GM12875 (cell line): ENCODE results near the gene PAX2.

Experiments used
- H3K4me3 ChIP-seq: one replicate; pipeline ENCODE4 v1.5.1; 2011; ENCODE audit warnings: low read depth, low read length, control low read depth
- TF ChIP-seq, protein P1 (sequence below): IDR thresholded peaks from 2 replicates; pipeline ENCODE4 v1.5.1; 2011; ENCODE audit warnings: low read depth, mild to moderate bottlenecking, control low read depth, inconsistent platforms, low read length, moderate library complexity, borderline replicate concordance; ENCODE audit not compliant: insufficient read depth

The PAX2 gene

DNA sequence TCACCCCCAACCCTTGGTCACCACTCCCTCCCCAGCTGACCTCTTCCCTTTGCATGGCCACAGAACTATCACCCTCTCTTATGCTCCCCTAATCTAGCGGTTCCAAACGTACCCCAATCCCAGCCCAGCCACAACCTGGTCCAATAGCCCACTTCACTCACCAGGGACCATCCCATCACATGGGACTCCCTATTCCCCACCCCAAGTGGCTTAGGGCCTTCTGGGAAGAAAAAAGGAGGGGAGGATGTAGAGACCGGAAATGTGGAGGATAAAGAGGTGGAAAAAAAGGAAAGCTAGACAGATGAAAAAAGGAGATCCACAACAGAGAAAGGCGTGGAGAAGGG lies 30.3 kb upstream of the PAX2 start:
- no peak overlapping the region for H3K4me3 ChIP-seq

DNA sequence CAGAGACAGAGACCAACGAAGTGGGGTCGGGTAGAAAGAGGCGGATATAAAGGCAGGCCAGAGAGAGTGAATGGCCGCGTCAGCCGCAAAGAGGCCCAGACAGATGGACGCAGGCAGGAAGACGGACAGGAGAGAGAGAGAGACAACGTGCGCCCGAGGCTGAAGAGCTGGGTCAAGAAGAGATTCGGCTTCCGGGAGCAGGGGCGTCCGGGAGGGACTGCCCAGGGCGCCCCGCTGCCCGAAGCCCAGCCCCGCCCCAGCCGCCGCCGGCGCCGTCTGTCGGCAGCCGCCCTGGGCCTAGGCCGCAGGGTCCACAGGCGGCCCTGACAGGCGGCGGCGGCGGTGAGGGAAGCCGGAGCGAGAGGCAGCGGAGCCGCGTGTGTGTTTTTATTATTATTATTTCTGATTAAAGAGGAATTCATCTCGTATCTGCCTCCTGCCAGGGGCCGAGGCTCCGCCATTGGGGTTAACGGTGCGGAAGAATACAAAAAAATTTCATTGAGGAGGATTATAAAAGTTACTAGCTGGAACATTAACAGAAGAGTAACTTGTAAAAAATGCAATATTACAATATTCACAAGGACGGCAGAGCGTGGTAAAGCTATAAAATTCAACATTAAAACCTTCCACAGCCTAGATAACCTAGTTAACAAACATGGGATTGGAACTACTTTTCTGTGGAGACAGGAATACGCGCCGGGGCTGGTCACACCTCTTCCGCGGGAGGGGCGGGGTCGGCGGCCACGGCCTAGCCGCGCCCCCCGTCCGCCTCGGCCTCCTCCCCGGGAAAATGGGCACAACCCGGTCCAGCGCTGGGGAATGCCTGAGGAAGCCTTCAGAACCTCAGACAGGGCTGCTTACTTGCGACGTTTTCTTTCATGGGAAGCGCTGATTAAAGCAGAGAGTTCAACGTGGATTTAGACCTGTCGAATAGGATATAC lies 29.7 kb upstream of the PAX2 start:
- H3K4me3 ChIP-seq, result no peak overlapping the region
- TF ChIP-seq, protein P1, sequence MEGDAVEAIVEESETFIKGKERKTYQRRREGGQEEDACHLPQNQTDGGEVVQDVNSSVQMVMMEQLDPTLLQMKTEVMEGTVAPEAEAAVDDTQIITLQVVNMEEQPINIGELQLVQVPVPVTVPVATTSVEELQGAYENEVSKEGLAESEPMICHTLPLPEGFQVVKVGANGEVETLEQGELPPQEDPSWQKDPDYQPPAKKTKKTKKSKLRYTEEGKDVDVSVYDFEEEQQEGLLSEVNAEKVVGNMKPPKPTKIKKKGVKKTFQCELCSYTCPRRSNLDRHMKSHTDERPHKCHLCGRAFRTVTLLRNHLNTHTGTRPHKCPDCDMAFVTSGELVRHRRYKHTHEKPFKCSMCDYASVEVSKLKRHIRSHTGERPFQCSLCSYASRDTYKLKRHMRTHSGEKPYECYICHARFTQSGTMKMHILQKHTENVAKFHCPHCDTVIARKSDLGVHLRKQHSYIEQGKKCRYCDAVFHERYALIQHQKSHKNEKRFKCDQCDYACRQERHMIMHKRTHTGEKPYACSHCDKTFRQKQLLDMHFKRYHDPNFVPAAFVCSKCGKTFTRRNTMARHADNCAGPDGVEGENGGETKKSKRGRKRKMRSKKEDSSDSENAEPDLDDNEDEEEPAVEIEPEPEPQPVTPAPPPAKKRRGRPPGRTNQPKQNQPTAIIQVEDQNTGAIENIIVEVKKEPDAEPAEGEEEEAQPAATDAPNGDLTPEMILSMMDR, result no peak

More for the DNA sequence above, 30.3 kb upstream of the PAX2 start:
- TF ChIP-seq, protein P1, result no peak

DNA sequence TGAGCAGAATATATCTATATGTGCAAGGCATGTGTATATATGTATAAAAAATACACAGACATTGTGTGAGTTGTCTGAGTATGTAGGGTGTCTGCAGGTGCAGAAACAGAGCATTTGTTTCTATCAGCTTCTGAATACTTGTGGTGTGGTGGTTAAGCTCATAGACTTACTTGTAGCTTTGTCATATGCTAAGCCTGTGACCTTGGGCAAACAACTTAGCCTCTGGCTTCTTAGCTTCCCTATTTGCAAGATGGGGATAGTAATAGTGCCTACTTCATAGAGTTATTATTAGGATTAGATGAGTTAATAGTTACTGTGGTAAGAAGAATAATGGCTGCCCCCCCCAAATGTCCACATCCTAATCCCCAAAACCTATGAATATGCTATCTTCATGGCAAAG lies 28.2 kb upstream of the PAX2 start:
- H3K4me3 ChIP-seq, result no peak overlapping the region
- TF ChIP-seq, protein P1, result no peak

DNA sequence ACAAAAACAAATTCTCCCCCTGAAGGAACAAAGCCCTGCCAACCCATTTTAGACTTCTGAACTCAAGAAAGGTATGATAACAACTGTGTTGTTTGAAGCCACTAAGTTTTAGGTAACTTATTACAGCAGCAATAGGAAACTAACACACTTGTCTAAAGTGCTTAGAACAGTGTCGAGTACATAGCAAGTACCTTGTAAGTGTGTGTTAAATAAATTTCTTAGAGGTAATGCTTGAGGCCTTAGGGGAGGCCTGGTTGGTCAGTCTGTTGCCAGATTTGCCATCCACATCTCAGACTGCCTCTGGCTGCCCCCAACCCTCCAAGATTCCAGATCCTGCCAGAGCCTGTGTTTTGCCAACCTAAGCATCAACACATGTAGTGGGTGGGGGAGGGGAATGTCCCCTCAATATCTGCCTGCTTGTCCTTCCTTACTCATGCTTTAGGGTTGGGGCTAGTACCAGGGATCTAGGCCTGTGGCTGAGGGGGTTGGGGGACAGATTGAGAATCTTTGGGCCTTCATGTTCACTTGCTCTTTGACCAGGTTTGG lies 27.1 kb upstream of the PAX2 start:
- TF ChIP-seq, protein P1, result no peak
- no peak overlapping the region for H3K4me3 ChIP-seq

DNA sequence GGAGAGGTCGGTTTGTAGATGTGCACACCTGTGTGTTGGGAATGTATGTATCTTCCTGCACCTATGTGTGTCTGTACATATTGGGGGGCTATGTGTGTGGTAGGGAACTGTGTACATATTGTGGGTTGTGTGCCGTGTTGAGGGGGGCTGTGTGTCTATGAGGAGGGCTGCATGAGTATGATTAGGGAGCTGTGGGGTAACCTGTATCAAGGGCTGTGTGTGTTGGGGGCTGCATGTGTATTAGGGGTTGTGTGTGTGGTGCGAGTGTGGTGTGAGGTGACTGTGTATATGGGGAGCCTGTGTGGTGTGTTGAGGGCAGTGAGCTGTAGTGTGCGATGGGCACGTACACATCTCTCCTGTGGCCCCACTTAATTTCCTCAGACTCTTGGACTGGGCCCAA lies 22.2 kb upstream of the PAX2 start:
- TF ChIP-seq, protein P1, result no peak

DNA sequence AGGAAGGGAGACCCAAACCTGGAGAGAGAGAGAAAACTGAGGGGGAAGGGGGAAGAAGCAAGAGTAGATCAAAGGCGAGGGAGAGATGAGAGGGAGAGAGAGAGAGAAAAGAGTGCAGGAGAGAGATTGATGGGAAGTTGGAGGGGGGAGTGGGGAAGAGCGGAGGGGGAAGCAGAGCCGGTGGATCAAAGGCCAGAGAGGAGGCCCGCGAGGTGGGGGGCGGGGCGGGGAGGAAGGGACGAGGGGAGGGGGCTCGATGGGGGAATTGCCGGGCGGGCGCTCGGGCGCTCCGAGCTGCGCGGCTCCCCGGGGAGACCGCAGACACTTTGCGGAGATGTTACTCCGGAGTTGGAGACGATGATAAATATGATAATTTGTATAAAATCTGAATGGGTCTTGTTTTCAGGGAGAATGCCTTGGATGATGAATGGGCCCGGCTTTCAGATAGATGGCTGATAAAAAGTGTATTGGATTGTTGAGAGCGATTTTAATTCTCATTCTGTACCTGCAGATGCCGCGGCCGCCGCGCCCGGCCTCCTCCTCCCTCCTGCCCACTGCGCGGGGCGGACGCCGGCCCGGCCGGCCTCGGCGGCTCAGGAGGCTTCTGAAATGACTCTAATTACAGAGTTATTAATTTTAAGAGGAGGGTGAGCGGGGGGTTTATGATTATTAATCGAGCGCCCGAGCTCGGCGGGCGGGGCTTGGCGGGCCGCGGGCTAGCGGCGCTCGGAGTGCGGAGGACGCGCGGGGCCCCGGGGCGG lies 21.4 kb upstream of the PAX2 start:
- TF ChIP-seq, protein P1, result no peak
- no peak overlapping the region for H3K4me3 ChIP-seq

More for the DNA sequence above, 22.2 kb upstream of the PAX2 start:
- no peak overlapping the region for H3K4me3 ChIP-seq
